HG03135 (cell line): ENCODE results near the gene IL31RA.
"Not testable (repeated sequence)": the region's sequence is repeated elsewhere in the genome, so short reads cannot be mapped to it uniquely, and the experiment has no call there.

Experiments used
- ATAC-seq: cut with Tn5 transposase; IDR thresholded peaks from one replicate; pipeline ENCODE4 v1.9.1; 2021; ENCODE audit warnings: mild to moderate bottlenecking, moderate library complexity; ENCODE audit not compliant: unreplicated experiment

Gene IL31RA

GRCh38 chr5:55923865-55924500 is 72.8 kb downstream of the IL31RA start:
- ATAC-seq = no peak

GRCh38 chr5:55924744-55925143 is 73.6 kb downstream of the IL31RA start:
- no peak for ATAC-seq

DNA sequence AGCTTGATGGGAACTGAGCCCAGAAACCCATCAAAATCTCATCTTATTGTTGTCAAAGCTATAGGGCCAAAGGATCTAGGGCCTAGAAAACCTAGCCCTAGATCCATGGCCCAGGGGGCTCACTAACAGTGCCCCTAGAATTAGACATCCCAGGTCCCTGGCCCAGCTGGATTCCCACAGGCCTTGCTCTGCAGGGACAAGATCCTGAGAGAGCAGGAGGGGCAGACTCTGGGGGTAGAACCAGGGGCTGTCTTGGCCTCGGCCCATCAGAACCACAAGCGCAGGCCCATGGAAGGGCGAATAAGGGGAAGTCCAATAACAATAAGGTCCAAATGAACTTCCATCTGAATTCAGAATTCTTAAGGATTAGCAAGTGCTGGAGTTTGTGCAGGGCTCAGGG is 74.0 kb downstream of the IL31RA start:
- ATAC-seq = no peak

- ATAC-seq = no peak
Observed at GRCh38 chr5:55925712-55926111, 74.6 kb downstream of the IL31RA start.

DNA sequence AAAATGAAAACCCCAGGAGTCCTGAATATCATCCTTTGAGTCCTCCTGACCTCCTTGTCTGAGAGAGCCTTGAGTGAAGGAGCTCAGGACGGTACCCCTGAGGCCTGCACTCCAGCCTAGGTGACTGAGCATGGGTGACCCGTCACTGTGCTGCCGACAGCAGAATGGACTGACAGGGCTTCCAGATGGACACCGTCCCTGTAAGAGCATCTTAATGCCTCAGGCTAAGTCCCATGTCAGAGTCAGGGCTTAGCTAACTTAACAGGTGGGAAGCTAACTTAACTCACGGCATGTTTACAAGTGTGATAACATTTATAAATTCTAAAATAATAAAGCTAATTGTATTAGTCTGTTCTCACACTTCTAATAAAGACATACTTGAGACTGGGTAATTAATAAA is 75.3 kb downstream of the IL31RA start:
- no peak for ATAC-seq

GRCh38 chr5:55927861-55928655 is 76.9 kb downstream of the IL31RA start:
- ATAC-seq = no peak

GRCh38 chr5:55929020-55929799 is 78.1 kb downstream of the IL31RA start:
- no peak for ATAC-seq

- no peak for ATAC-seq
Observed at GRCh38 chr5:55932700-55933099, 81.5 kb downstream of the IL31RA start.

DNA sequence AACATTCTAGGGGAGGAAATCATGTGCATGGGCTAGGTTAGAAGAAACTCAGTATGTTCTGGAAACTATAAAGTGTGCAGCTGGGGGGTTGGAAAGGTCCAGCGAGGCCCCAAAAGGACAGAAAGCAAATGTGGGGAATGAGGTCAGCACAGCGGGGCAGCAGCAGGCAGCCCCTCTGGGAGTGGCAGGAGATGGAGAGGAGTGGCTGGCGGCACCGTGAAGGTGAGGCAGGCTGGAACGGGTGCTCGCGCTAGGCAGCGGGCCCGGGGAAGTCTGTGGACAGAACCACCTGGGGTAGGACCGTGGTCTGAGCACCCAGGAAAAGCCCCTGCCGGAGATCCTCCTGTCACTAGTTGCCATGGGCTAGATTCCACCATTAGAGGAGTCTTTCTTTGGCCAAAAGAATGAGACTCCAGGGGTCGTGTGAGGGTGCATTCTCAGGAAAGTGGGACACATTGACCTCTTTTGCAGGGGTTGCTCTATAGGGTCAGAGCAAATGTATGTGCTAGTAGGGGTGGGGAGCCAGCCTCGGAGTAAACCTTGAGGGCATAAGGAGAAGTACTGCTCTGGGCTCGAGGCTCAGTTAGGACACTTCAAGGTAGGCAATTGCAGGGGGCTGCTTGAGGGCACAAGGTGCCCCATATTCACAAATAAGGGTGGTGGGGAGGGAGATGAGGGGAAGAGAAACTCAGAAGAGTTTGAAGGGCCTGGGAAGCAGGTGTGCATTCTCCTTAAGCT is 82.4 kb downstream of the IL31RA start:
- no peak for ATAC-seq

DNA sequence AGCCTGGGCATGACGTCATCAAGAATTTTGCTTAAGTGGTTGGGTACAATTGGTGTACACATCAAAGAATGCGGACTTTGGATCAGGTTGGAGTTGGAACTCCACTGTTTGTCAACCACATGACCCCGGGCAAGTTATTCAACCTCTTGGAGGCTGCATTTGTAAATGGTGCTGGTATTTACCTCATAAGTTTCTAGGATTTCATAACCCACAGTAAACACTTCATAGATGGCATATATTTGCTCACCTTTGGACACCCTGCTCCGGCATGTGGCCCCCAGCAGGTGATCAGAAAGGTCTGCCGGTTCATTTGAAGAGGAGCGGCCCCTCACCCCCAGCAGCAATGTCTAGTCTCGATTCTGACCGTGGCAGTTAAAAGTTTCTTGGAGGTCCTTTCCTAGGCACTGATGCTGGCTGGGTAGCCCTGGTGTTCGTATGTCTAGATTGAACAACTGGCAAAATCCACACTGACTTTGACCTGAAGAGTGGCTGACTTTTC is 83.0 kb downstream of the IL31RA start:
- ATAC-seq = no peak

- no peak for ATAC-seq
Observed at GRCh38 chr5:55934720-55935119, 83.6 kb downstream of the IL31RA start.

- ATAC-seq = no peak
Observed at GRCh38 chr5:55935371-55935770, 84.2 kb downstream of the IL31RA start.

DNA sequence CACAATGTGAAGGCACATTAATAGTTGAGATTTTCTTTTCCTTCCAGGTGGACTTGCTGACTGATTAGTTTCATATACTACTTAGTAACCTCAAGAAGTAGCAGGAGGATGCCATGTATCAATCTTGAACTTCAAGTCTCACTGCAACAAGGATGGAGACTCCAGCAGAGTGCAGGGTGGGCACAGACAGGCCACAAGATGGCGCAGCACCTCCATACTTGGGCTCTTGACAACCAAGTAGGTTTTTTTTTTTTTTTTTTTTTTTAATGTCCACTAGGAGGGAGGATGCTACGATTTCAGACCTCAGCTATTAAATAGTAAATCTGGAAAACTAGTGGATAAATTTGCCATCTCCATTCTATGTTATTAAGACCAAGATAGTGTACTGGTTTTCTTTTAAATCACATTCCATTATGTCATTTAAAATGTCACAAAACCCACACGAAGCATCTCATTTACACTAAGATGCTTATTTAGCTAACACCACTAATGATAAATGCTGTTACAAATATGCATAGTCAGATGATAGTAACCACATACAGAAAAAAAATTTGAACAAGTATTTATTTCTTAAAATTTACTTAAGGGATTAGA is 85.0 kb downstream of the IL31RA start:
- ATAC-seq = no peak

DNA sequence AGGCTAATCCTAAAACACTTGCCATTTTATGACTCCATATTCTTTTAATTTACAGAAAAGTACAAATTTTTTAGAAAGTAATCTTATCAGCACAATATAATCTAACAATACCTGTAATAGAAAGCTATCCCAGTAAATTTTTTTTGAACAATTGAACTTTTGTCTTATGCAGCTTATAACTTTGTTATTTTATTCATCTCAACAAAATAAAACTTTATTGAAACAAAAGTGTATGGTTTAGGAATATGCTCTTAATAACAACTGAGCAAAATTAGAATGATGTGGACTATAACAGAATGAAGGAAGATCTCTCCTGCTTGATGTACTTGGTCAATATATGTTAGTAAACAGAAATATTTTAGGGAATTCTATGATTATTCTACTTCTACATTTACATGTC is 86.4 kb downstream of the IL31RA start:
- not testable (repeated sequence) for ATAC-seq

DNA sequence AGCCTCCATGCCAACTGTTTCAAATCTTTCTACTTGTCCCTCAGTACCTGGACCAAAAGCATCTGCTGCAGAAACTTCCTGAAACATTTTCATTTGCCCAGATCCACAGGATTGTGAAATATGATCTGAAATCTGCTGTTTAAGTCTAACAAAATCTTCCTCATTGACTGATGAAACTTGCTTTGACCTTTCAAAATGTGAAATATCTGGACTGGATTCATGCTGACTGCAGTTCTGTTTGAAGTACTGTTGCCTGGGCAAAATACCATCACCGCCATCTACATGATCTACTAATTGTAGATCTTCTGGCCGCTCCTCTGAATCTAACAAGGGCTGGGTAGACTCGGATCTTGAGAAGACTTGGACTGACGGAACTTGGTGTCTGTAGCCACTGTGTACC is 90.0 kb downstream of the IL31RA start:
- not testable (repeated sequence) for ATAC-seq

GRCh38 chr5:55959208-55959607 is 108.1 kb downstream of the IL31RA start:
- ATAC-seq = no peak

GRCh38 chr5:55960779-55961178 is 109.6 kb downstream of the IL31RA start:
- ATAC-seq = no peak

DNA sequence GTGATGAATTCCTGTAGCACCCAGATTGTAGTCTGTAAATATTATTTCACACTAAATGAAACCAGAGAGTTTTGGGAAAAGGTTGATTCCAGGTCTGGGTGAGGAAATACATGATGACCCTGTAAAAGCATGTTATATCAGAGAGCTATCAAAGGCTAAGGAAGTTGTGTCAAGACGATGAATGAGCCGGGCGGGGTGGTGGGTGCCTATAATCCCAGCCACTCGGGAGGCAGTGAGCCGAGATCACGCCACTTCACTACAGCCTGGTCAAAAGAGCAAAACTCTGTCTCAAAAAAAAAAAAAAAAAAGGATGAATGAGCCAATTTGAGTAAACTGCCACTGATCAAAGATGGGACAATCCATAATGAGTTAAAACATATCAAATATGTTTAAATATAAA is 114.4 kb downstream of the IL31RA start:
- ATAC-seq = no peak

- no peak for ATAC-seq
Observed at GRCh38 chr5:55966284-55966683, 115.1 kb downstream of the IL31RA start.

DNA sequence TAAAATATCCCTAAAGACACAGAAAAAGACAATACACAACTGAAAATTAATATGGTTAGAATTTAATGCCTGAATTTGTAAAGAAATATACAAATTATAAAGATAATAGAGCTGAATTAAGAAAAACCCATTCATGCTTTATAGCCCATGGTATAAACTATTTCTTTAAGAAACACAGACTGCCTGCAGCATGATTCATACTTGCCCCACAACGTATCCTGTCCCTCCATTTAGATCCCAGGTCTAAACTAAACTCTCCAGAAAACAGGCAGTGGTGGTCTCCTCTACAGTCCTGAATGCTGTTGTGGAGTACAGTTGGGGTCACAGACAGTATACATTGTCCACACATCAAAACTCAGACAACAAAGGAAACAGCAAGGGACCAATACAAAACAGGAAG is 118.8 kb downstream of the IL31RA start:
- ATAC-seq = no peak
